GM23338 (cell line): ENCODE data around the gene F7. TPM values are rescaled to one million over a fixed set of nuclear protein-coding genes. Genes with fewer than 3 reads are reported as not detected.

Source experiments
- ATAC-seq: fragments of 200-7000 bp; cut with Tn5 transposase; 3 replicates; pipeline ENCODE4 v1.9.1; 2020
- DNase-seq: peaks from one replicate; pipeline ENCODE4 v3.0.0-alpha.2; 2015; ENCODE audit warnings: low spot score
- H2AFZ ChIP-seq: fragments of 200-600 bp; sonication (generic); 2 replicates; pipeline ENCODE4 v1.8.0; 2016; ENCODE audit warnings: antibody characterized with exemption, mild to moderate bottlenecking, moderate library complexity
- H3F3A ChIP-seq: fragments of 200-600 bp; sonication (generic); replicated peaks from 2 replicates; pipeline ENCODE4 v1.8.0; 2017; ENCODE audit warnings: antibody characterized with exemption, mixed run types, low read depth
- H3K27ac ChIP-seq: fragments of 200-600 bp; sonication (generic); 2 replicates; pipeline ENCODE4 v1.6.1; 2016; ENCODE audit warnings: low read depth
- H3K27me3 ChIP-seq: fragments of 200-600 bp; sonication (generic); 2 replicates; pipeline ENCODE4 v1.8.0; 2016; ENCODE audit warnings: mild to moderate bottlenecking, mixed run types, moderate library complexity; ENCODE audit not compliant: insufficient read depth
- H3K36me3 ChIP-seq: fragments of 200-600 bp; sonication (generic); 2 replicates; pipeline ENCODE4 v1.8.0; 2016; ENCODE audit warnings: mild to moderate bottlenecking; ENCODE audit not compliant: insufficient read depth
- H3K4me1 ChIP-seq: fragments of 200-600 bp; sonication (generic); 2 replicates; pipeline ENCODE4 v1.8.0; 2016; ENCODE audit warnings: mild to moderate bottlenecking, moderate library complexity; ENCODE audit not compliant: insufficient read depth
- H3K4me2 ChIP-seq: fragments of 200-600 bp; sonication (generic); 2 replicates; pipeline ENCODE4 v1.7.1; 2017; ENCODE audit warnings: mixed run types
- H3K4me3 ChIP-seq: fragments of 200-600 bp; sonication (generic); 2 replicates; pipeline ENCODE4 v1.6.1; 2016; ENCODE audit warnings: mixed run types
- H3K79me2 ChIP-seq: fragments of 200-600 bp; sonication (generic); replicated peaks from 2 replicates; pipeline ENCODE4 v1.8.0; 2017; ENCODE audit warnings: mild to moderate bottlenecking; ENCODE audit not compliant: insufficient read depth
- H3K9me2 ChIP-seq: fragments of 200-600 bp; sonication (generic); 2 replicates; pipeline ENCODE4 v1.8.0; 2017; ENCODE audit not compliant: insufficient read depth
- H4K20me1 ChIP-seq: fragments of 200-600 bp; sonication (generic); replicated peaks from 2 replicates; pipeline ENCODE4 v1.8.0; 2017; ENCODE audit warnings: mild to moderate bottlenecking; ENCODE audit not compliant: insufficient read depth
- H3K27ac Mint-ChIP-seq: 2 replicates; pipeline ENCODE4 v1.8.0; 2020; ENCODE audit warnings: inconsistent platforms, mild to moderate bottlenecking, moderate library complexity, mixed read lengths
- H3K27me3 Mint-ChIP-seq: 3 replicates; pipeline ENCODE4 v1.8.0; 2022; ENCODE audit warnings: low read depth, mild to moderate bottlenecking, moderate library complexity, mixed read lengths, inconsistent platforms; ENCODE audit not compliant: insufficient read depth, poor library complexity
- H3K36me3 Mint-ChIP-seq: 3 replicates; pipeline ENCODE4 v1.8.0; 2021; ENCODE audit warnings: low read depth, mild to moderate bottlenecking, inconsistent platforms, moderate library complexity, mixed read lengths
- H3K4me1 Mint-ChIP-seq: 3 replicates; pipeline ENCODE4 v1.8.0; 2020; ENCODE audit warnings: mild to moderate bottlenecking, inconsistent platforms, mixed read lengths
- H3K4me3 Mint-ChIP-seq: 3 replicates; pipeline ENCODE4 v1.8.0; 2021; ENCODE audit warnings: moderate library complexity, mild to moderate bottlenecking, inconsistent platforms, mixed read lengths
- H3K9me3 Mint-ChIP-seq: 3 replicates; pipeline ENCODE4 v1.8.0; 2020; ENCODE audit warnings: moderate library complexity, mild to moderate bottlenecking, inconsistent platforms, mixed read lengths
- CREB1 ChIP-seq: fragments of 250-450 bp; sonication (Bioruptor Pico); IDR thresholded peaks from 2 replicates; pipeline ENCODE4 v1.5.0; 2020; ENCODE audit warnings: low read depth, mild to moderate bottlenecking, moderate library complexity
- ETS1 ChIP-seq: IDR thresholded peaks from 2 replicates; pipeline ENCODE4 v1.6.1; 2016; ENCODE audit warnings: antibody characterized with exemption
- EZH2phosphoT487 ChIP-seq: fragments of 200-600 bp; sonication (generic); IDR thresholded peaks from one replicate; pipeline ENCODE4 v1.8.1; 2018; ENCODE audit warnings: antibody characterized with exemption; ENCODE audit not compliant: unreplicated experiment
- NANOG ChIP-seq: IDR thresholded peaks from 2 replicates; pipeline ENCODE4 v1.6.1; 2016; ENCODE audit warnings: antibody characterized with exemption, borderline replicate concordance
- POLR2AphosphoS5 ChIP-seq: IDR thresholded peaks from 2 replicates; pipeline ENCODE4 v1.6.1; 2016; ENCODE audit warnings: antibody characterized with exemption, low read depth
- ZNF462 ChIP-seq: fragments of 250-450 bp; sonication (Bioruptor Pico); IDR thresholded peaks from 2 replicates; pipeline ENCODE4 v1.5.0; 2020; ENCODE audit warnings: mild to moderate bottlenecking, moderate library complexity
- polyA plus RNA-seq: library from polyadenylated mRNA; unstranded; fragments of >200 nt; fragmentation: Nextera tagmentation; extraction: Ambion mirVana; gene quantifications from 2 replicates; pipeline ENCODE4 v1.2.1, GENCODE V29; 2016
- total RNA-seq: library from RNA; depleted of rRNA; stranded (reverse); fragments of >200 nt; shearing (Covaris generic); gene quantifications from 2 replicates; pipeline ENCODE4 v1.2.3, GENCODE V29; 2014

F7 gene
- total and polyA plus RNA-seq, 2 experiments from 2014 or later, result 0.16 to 0.24 TPM

GRCh38 chr13:113084094-113084942 lies 21.3 kb upstream of the F7 start (continued):
- no peak for TF ChIP-seq ZNF462
- no peak for TF ChIP-seq ETS1

DNA sequence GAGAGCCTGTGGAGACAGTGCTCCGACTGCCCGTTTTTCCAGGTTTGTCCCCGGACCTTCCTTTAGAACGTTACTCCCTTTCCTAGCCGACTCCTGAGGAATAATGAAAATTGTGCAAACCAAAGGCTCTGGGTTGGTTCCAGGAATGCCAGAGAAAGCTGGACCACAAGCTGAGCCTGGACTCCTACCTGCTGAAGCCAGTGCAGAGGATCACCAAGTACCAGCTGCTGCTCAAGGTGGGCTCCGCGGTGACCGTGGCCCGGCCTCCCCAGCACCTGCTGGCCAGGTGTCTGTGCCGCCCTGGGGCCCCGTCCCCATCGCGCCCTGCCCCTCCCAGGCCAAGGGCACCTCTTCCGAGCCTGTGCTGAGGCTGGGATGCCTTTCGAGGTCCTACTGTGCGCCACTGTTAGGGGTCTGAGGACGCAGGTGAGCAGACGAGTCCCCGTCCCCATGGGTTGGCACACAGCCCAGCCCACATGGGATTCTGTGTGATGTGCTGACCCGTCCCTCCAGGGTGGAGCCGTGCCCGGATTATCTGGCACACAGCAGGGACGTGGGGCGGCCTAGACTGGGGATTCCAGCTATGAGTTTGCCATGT lies 20.5 kb upstream of the F7 start:
- no peaks in the 10 kb centered on the region for H3K27me3 ChIP-seq
- H3K4me1 ChIP-seq, result no peaks in the 10 kb centered on the region
- H3K9me2 ChIP-seq, result no peaks in the 10 kb centered on the region
- 0 out of 2 replicates have a peak, but pooled peaks cover 3% of the 10 kb centered on the region for H3F3A ChIP-seq
- DNase-seq (no peak), ATAC-seq (no peak)
- peaks cover 3% of the 10 kb centered on the region; the same call in 1 of the 3 replicates for H3K36me3 Mint-ChIP-seq
- H3K27ac ChIP-seq, result no peak overlapping the region
- no peak overlapping the region for H3K27ac Mint-ChIP-seq
- peaks cover 17% of the 10 kb centered on the region for H3K27me3 Mint-ChIP-seq
- H3K4me3 ChIP-seq, result no peak overlapping the region
- H3K4me2 ChIP-seq, result no peak overlapping the region
- H3K4me1 Mint-ChIP-seq, result peaks cover 7% of the 10 kb centered on the region
- H4K20me1 ChIP-seq, result no peaks in the 10 kb centered on the region
- no peaks in the 10 kb centered on the region for H3K9me3 Mint-ChIP-seq
- H2AFZ ChIP-seq, result no peak overlapping the region
- no peaks in the 10 kb centered on the region for H3K79me2 ChIP-seq
- no peaks in the 10 kb centered on the region for H3K36me3 ChIP-seq
- no peak overlapping the region for H3K4me3 Mint-ChIP-seq
- no peak for TF ChIP-seq NANOG
- TF ChIP-seq CREB1, result no peak
- no peak for TF ChIP-seq ZNF462
- TF ChIP-seq POLR2AphosphoS5, result no peak
- TF ChIP-seq EZH2phosphoT487, result no peak
